ENCODE data around the gene GAPDHS. TPM values are rescaled to one million over a fixed set of nuclear protein-coding genes. Genes with fewer than 3 reads are reported as not detected.

The GAPDHS gene
- total RNA-seq, 4 donors from 2014 or later, result not detected

DNA sequence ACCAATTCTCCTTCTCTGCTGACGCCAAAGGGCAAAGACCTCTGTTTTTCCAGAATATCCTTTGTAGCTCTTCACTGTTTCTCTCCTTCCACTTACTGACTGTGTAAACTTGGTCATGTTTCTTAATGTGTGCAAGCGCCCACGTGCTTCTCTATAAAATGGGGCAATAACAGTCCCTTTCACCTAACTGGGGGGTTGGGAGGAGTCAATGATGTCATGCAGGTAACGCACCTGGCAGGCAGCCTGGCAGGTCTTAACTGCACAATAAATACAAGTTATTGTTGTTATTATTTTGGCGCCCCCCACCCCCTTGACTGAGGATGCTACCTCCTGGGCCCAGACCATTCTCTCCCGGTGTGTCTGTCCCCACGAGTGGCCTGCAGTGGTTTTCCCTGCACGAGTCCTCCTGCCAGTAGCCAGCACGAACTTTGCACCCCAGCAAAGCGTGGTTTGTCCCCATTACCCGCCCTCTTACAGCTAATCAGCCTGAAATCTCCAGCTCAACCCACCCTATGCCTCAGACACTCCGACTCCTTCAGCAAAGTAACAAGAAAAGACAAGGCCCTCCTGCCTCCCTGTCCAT is 10.4 kb upstream of the GAPDHS start:
- Histone ChIP-seq H3K9me3 (no peaks in the 10 kb centered on the region), H3K4me1 (no peaks in the 10 kb centered on the region), H3K27ac (replicated peaks in 1 of 4) (no peak overlapping the region), H3K36me3 (no peaks in the 10 kb centered on the region), H3K27me3 (peaks cover 0 to 62% (median 0%) of the 10 kb centered on the region in 4 donors), H3K4me3 (no peak overlapping the region)
- TF ChIP-seq POLR2A (IDR thresholded peaks at IDR 0.05; ENCODE audit: low read depth) (no peak), POLR2AphosphoS5 (IDR thresholded peaks at IDR 0.05) (no peak), EP300 (IDR thresholded peaks at IDR 0.05) (no peak)
- TF ChIP-seq, protein P1, sequence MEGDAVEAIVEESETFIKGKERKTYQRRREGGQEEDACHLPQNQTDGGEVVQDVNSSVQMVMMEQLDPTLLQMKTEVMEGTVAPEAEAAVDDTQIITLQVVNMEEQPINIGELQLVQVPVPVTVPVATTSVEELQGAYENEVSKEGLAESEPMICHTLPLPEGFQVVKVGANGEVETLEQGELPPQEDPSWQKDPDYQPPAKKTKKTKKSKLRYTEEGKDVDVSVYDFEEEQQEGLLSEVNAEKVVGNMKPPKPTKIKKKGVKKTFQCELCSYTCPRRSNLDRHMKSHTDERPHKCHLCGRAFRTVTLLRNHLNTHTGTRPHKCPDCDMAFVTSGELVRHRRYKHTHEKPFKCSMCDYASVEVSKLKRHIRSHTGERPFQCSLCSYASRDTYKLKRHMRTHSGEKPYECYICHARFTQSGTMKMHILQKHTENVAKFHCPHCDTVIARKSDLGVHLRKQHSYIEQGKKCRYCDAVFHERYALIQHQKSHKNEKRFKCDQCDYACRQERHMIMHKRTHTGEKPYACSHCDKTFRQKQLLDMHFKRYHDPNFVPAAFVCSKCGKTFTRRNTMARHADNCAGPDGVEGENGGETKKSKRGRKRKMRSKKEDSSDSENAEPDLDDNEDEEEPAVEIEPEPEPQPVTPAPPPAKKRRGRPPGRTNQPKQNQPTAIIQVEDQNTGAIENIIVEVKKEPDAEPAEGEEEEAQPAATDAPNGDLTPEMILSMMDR (IDR thresholded peaks at IDR 0.05), result no peak
- intact Hi-C loops (cut with DNase I), result no loop called here
- 80% methylated on average over 12 of the region's 12 CpGs for WGBS
- no peak for DNase-seq (ENCODE audit: extremely low spot score)

GRCh38 chr19:35524181-35524837 is 8.9 kb upstream of the GAPDHS start:
- H3K27me3 ChIP-seq, result peaks cover 0 to 76% (median 3%) of the 10 kb centered on the region in 4 donors
- no peak for TF ChIP-seq POLR2AphosphoS5 (IDR thresholded peaks at IDR 0.05)
- TF ChIP-seq POLR2A (IDR thresholded peaks at IDR 0.05; ENCODE audit: low read depth), result no peak
- TF ChIP-seq EP300 (IDR thresholded peaks at IDR 0.05), result no peak
- TF ChIP-seq, protein P1 (IDR thresholded peaks at IDR 0.05), result no peak
- DNase-seq (ENCODE audit: extremely low spot score), result no peak
- 23% methylated on average over 7 of the region's 11 CpGs for WGBS
- no peak overlapping the region for H3K27ac ChIP-seq (replicated peaks in 1 of 4)
- H3K36me3 ChIP-seq, result no peaks in the 10 kb centered on the region
- no peaks in the 10 kb centered on the region for H3K4me1 ChIP-seq
- intact Hi-C loops (cut with DNase I), result no loop called here
- H3K4me3 ChIP-seq, result no peak overlapping the region
- no peaks in the 10 kb centered on the region for H3K9me3 ChIP-seq

DNA sequence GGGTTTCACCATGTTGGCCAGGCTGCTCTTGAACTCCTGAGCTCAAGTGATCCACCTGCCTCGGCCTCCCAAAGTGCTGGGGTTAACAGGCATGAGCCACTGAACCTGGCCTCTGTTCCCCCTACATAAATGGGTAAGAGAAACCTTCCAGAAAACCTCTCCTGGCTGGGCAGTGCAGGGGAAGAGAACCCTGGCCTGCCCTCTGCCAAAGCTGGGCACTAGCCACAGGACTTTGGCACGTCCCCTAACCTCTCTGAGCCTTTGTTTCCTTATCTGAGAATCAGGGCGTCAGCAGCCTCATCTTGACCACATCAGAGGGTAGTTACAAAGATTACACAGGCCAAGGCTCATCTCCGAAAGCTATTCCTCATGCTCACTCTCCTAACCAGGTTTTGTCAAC is 7.4 kb upstream of the GAPDHS start:
- intact Hi-C loops (cut with DNase I), result no loop called here
- TF ChIP-seq POLR2AphosphoS5 (IDR thresholded peaks at IDR 0.05) (no peak), POLR2A (IDR thresholded peaks at IDR 0.05; ENCODE audit: low read depth) (no peak), EP300 (IDR thresholded peaks at IDR 0.05) (no peak)
- H3K36me3 ChIP-seq, result no peaks in the 10 kb centered on the region
- H3K4me3 ChIP-seq, result no peak overlapping the region
- no peak for DNase-seq (ENCODE audit: extremely low spot score)
- H3K9me3 ChIP-seq, result no peaks in the 10 kb centered on the region
- no peaks in the 10 kb centered on the region for H3K4me1 ChIP-seq
- H3K27me3 ChIP-seq, result peaks cover 0 to 92% (median 3%) of the 10 kb centered on the region in 4 donors
- 77% methylated on average over 3 of the region's 4 CpGs for WGBS
- H3K27ac ChIP-seq (replicated peaks in 1 of 4), result no peak overlapping the region

DNA sequence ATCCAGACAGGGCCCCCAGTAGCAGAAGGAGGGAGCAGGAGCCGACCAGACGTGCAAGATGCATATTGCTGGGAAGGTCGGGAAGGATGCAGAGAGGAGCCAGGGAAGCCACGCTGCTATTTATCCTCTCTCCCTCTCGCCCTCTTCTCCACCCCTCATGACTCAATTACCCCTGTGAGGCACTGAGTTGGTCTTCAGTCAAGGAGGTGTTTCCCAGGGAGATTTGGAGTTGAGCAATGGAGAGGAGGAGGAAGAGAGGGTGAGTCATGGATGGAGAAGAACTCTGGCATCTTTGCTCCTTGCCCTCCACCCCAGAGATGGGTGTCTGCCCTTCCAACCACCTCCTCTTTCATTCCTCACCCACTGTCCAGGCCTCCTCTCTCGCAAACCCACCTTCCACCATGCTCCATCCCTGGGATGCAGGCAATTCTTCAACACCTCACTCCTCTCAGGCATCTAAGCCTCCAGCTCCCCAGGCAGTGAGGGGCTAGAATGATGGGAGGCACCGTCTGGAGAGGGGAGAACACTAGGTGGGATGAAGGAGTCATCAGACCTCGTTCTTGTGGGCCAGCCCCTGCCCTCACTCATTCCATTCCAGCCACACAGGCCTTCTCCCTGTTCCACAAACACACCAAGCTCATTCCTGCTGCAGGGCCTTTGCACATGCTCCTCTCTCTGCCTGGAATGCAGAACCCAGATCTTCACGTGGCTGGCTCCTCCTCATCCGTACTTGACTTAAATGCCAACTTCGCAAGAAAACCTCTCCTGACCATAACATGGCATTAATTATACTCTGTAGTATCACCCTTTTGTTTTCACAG is 4.8 kb upstream of the GAPDHS start, which contains the start of gene SBSN:
Gene SBSN (minus strand): TSS at position 94 of the 821 bp plus-strand sequence. CDS start 30 bp downstream, at position 64.
- no peak for DNase-seq (ENCODE audit: extremely low spot score)
- H3K4me1 ChIP-seq, result peaks cover 3 to 4% (median 4%) of the 10 kb centered on the region in 4 donors
- intact Hi-C loops (cut with DNase I), result no loop called here
- no peak within 1 kb of the TSS for H3K4me3 ChIP-seq
- no peaks in the 10 kb centered on the region for H3K36me3 ChIP-seq
- 77% methylated on average over 11 of the region's 11 CpGs for WGBS
- H3K27me3 ChIP-seq, result peaks cover 0 to 100% (median 16%) of the 10 kb centered on the region in 4 donors
- no peaks in the 10 kb centered on the region for H3K9me3 ChIP-seq
- H3K27ac ChIP-seq (replicated peaks in 1 of 4), result no peak within 1 kb of the TSS
- TF ChIP-seq POLR2AphosphoS5 (IDR thresholded peaks at IDR 0.05) (no peak), POLR2A (IDR thresholded peaks at IDR 0.05; ENCODE audit: low read depth) (no peak), EP300 (IDR thresholded peaks at IDR 0.05) (no peak)
- TF ChIP-seq, protein P1 (IDR thresholded peaks at IDR 0.05), result no peak

Data from esophagus muscularis mucosa (tissue), 4 donors.